Stimulated activated naive B cell treated with anti-CD40 and anti-IgM and Interleukin-4, amounts not matched to agents 10 μg/mL and 1 μg/mL and 100 μg/mL, for 72 hours (primary cell): ENCODE results near the gene YJU2.
"Not testable (repeated sequence)": the region's sequence is repeated elsewhere in the genome, so short reads cannot be mapped to it uniquely, and the experiment has no call there.

ENCODE experiments used
- ATAC-seq, 2 donors: fragments of 150-1000 bp; cut with Tn5 transposase; replicated peaks; 2 replicates each; pipeline ENCODE4 v1.10.0; 2021; ENCODE audit warnings: moderate library complexity in 1 of 2
- DNase-seq: peaks from one replicate; pipeline ENCODE4 v3.0.0; 2021
- H3K27ac Mint-ChIP-seq: one replicate; pipeline ENCODE4 v1.8.0; 2022; ENCODE audit warnings: mild to moderate bottlenecking, mixed read lengths
- H3K27me3 Mint-ChIP-seq, 2 donors: one replicate each; pipeline ENCODE4 v1.8.0; 2022; ENCODE audit warnings: mixed read lengths in 2 of 2
- H3K36me3 Mint-ChIP-seq, 2 donors: one replicate each; pipeline ENCODE4 v1.8.0; 2022; ENCODE audit warnings: mixed read lengths in 2 of 2, mild to moderate bottlenecking in 1 of 2
- H3K4me1 Mint-ChIP-seq, 2 donors: one replicate each; pipeline ENCODE4 v1.8.0; 2022; ENCODE audit warnings: mixed read lengths in 2 of 2, mild to moderate bottlenecking in 1 of 2
- H3K4me3 Mint-ChIP-seq, 2 donors: one replicate each; pipeline ENCODE4 v1.8.0; 2022; ENCODE audit warnings: mild to moderate bottlenecking in 2 of 2, mixed read lengths in 2 of 2, moderate library complexity in 1 of 2
- H3K9me3 Mint-ChIP-seq, 2 donors: one replicate each; pipeline ENCODE4 v1.8.0; 2022; ENCODE audit warnings: mixed read lengths in 2 of 2, mild to moderate bottlenecking in 1 of 2

YJU2 gene

DNA sequence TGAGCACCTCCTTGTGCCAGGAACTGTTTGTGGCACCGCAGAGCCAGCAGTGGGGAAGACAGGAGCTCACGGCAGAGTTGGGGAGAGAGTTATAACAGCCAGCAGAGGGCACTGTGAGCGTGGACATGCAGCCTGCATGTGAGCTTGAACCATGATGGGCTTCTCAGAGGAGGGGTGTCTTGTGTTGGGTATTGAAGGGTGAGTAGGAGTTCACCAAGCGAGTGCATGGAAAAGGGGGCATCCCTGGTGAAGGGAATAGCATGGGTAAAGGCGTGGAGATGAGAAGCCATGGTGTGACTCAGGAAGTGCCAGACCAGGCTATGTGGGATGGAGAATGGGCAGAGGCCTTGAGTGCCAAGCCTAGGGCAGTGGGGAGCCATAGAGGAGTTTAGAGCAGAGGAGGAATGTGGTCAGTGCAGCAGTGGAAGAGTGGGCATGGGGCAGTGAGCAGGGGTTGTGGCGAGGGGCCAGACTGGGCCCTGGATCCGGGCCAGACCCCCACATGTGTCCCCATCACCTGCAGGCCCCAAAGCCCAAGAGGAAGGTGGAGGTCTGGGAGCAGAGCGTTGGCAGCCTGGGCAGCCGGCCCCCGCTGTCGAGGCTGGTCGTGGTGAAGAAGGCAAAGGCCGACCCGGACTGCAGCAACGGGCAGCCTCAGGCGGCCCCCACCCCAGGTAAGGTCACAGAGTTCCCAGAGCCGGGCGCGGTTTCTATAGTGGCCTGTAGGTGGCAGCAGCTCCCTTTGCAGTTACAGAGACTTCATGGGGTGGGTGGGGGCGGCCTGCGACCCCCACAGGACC lies 20.4 kb downstream of the YJU2 start:
- Mint-ChIP-seq H3K27ac (peak overlapping the region; percentile 68), H3K27me3 (no peaks in the 10 kb centered on the region), H3K4me3 (no peak overlapping the region), H3K36me3 (peaks cover 54 to 64% of the 10 kb centered on the region in 2 donors), H3K9me3 (no peaks in the 10 kb centered on the region), H3K4me1 (peaks cover 14 to 36% of the 10 kb centered on the region in 2 donors)
- ATAC-seq (peak; percentile 52 to 67), DNase-seq (peak; percentile 35)

DNA sequence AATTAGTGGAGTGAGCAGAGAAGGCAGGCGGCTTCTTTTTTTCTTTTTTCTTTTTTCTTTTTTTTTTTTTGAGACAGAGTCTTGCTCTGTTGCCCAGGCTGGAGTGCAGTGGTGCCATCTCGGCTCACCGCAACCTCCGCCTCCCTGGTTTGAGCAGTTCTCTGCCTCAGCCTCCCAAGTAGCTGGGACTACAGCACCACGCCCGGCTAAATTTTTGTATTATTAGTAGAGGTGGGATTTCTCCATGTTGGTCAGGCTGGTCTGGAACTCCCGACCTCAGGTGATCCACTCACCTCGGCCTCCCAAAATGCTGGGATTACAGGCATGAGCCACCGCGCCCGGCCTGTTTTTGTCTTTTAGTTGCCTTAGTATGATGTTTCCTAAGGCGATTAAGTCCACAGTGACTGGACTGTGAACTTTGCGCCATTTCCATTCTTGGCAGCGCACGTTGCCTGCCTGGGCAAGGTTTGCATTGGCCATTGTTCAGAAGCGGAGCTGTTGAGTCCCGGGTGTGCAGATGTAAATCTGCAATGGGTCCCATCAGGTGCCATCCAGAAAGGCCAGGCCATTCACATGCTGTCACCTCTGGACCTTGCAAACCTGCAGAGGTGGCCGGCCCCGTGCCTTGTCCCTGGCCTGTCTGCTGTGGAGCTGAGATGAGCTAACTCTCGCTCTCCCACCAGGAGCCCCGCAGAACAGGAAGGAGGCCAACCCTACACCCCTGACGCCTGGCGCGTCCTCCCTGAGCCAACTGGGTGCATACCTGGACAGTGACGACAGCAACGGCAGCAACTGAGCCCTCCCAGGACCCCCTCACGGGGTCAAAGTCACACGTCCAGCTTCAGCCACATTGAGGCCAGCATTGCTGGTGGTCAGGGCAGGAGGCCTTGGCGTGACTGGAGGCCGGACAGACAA lies 21.3 kb downstream of the YJU2 start:
- ATAC-seq (no peak), DNase-seq (no peak)
- Mint-ChIP-seq H3K36me3 (peaks cover 57 to 71% of the 10 kb centered on the region in 2 donors), H3K4me1 (peaks cover 14 to 35% of the 10 kb centered on the region in 2 donors), H3K4me3 (no peak overlapping the region), H3K27me3 (no peaks in the 10 kb centered on the region), H3K27ac (peak overlapping the region; percentile 81), H3K9me3 (no peaks in the 10 kb centered on the region)

DNA sequence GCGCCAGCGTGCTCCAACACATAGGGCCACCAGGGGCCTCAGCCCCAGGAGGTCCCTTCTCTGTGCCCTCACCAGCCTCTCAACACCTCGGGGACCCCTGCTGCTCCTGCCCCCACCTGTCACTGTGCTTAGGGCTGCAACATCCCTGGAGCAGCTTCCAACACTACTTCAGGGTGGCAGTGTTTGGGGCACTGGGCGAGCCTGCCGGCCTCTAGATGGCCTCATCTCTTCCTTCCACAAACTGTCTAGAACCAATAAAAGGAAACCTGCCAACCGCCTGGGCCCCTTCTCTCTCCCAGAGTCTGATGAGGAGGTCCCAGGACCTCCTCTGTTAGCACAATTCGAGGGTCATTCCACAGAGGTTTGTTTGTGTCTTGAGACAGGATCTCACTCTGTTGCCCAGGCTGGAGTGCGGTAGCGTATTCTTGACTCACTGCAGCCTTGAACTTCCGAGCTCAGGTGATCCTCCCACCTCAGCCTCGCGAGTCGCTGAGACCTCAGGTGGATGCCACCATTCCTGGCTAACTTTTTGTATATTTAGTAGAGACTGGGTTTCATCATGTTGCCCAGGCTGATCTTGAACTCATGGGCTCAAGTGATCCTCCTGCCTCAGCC lies 22.0 kb downstream of the YJU2 start:
- H3K4me1 Mint-ChIP-seq = peaks cover 14 to 28% of the 10 kb centered on the region in 2 donors
- H3K27me3 Mint-ChIP-seq = no peaks in the 10 kb centered on the region
- DNase-seq = no peak
- H3K36me3 Mint-ChIP-seq = peaks cover 50 to 70% of the 10 kb centered on the region in 2 donors
- no peak for ATAC-seq
- no peaks in the 10 kb centered on the region for H3K9me3 Mint-ChIP-seq
- H3K27ac Mint-ChIP-seq = peak overlapping the region; percentile 81
- no peak overlapping the region for H3K4me3 Mint-ChIP-seq

DNA sequence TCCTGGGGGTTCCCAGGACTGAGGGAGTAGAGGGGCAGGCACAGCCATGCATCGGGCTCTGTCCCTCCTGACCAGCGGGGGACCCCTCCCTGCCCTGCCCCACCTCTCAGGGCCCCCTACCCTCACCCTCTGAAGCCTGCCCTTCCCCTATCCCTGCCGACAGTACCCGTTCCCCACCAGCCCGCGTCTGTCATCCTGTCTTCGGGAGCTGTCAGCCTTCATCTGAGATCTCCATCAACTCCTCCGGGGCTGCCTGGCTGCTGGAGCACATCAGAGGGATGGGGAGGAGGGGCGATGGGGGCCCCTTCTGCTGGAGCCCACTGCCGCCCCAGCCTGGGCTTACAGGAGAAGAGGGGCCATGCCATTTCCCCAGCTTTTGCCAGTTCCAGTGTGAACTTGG lies 26.0 kb downstream of the YJU2 start:
- H3K27ac Mint-ChIP-seq = peak overlapping the region; percentile 31
- H3K4me3 Mint-ChIP-seq = no peak overlapping the region
- peaks cover 2 to 5% of the 10 kb centered on the region in 2 donors for H3K4me1 Mint-ChIP-seq
- H3K9me3 Mint-ChIP-seq = no peaks in the 10 kb centered on the region
- peaks cover 25 to 35% of the 10 kb centered on the region in 2 donors for H3K36me3 Mint-ChIP-seq
- DNase-seq (no peak), ATAC-seq (no peak)
- H3K27me3 Mint-ChIP-seq = peaks cover 0 to 8% of the 10 kb centered on the region in 2 donors

DNA sequence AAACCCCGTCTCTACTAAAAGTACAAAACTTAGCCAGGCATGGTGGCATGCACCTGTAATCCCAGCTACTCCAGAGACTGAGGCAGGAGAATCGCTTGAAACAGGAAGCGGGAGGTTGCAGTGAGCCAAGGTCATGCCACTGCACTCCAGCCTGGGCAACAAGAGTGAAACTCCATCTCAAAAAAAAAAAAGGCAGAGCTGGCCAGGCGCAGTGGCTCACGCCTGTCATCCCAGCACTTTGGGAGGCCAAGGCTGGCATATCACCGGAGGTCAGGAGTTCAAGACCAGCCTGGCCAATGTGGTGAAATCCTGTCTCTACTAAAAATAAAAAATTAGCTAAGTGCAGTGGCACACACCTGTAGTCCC lies 27.4 kb downstream of the YJU2 start:
- not testable (repeated sequence) for DNase-seq, ATAC-seq, H3K4me1 Mint-ChIP-seq, H3K27ac Mint-ChIP-seq, H3K9me3 Mint-ChIP-seq, H3K4me3 Mint-ChIP-seq
- peaks cover 5 to 19% of the 10 kb centered on the region in 2 donors for H3K27me3 Mint-ChIP-seq
- peaks cover 18 to 26% of the 10 kb centered on the region in 2 donors for H3K36me3 Mint-ChIP-seq

DNA sequence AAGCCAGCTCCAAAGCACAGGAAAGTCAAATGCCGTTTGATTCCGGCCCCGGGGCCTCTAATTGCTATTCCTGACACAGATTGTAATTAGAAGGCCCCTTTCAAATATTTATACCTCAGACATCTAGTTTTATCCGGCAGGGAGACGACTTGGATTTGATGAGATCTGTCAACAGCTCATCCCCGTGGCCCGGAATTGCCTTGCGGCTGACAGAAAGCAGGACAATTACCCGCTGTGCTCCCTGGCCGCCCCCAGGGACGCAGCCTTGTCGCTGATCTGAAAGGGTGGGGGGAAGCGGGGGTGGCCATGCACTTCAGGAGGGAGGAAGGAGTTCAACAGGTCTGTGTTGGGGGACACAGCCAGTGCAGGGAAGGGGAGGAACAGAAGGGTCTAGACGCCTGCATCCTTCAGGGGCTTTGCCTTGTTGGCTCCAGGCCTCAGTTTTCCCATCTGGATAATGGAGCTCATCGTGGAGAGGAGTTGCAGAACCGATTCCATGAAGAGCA lies 30.4 kb downstream of the YJU2 start:
- Mint-ChIP-seq H3K27me3 (peaks cover 21 to 47% of the 10 kb centered on the region in 2 donors), H3K4me1 (peaks cover 3 to 7% of the 10 kb centered on the region in 2 donors), H3K36me3 (peaks cover 5 to 15% of the 10 kb centered on the region in 2 donors), H3K9me3 (no peaks in the 10 kb centered on the region), H3K27ac (no peak overlapping the region), H3K4me3 (no peak overlapping the region)
- DNase-seq = no peak
- ATAC-seq = no peak

DNA sequence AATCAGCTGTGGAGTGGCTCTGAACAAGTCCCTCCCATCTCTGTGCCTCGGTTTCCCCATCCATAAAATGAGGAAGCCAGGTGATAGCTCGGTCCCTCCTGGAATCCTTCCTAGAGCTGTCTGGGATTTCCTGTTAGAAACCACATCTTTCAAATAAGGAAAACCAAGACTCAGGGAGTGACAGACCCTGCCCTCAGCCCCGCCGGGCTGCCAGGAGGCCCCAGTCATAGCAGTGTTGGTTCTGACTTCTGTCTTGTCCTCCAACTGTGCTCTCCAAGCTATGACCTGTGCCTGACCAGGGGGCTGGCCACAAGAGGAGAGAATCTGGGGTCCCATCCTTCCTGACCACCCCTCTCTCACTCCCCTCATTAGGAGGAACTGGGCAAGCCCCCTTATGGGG lies 31.1 kb downstream of the YJU2 start:
- no peak for ATAC-seq
- DNase-seq = no peak
- Mint-ChIP-seq H3K4me1 (peaks cover 3 to 7% of the 10 kb centered on the region in 2 donors), H3K9me3 (no peaks in the 10 kb centered on the region), H3K4me3 (no peak overlapping the region), H3K36me3 (peaks cover under 1 to 8% of the 10 kb centered on the region in 2 donors), H3K27me3 (peaks cover 26 to 55% of the 10 kb centered on the region in 2 donors), H3K27ac (no peak overlapping the region)

DNA sequence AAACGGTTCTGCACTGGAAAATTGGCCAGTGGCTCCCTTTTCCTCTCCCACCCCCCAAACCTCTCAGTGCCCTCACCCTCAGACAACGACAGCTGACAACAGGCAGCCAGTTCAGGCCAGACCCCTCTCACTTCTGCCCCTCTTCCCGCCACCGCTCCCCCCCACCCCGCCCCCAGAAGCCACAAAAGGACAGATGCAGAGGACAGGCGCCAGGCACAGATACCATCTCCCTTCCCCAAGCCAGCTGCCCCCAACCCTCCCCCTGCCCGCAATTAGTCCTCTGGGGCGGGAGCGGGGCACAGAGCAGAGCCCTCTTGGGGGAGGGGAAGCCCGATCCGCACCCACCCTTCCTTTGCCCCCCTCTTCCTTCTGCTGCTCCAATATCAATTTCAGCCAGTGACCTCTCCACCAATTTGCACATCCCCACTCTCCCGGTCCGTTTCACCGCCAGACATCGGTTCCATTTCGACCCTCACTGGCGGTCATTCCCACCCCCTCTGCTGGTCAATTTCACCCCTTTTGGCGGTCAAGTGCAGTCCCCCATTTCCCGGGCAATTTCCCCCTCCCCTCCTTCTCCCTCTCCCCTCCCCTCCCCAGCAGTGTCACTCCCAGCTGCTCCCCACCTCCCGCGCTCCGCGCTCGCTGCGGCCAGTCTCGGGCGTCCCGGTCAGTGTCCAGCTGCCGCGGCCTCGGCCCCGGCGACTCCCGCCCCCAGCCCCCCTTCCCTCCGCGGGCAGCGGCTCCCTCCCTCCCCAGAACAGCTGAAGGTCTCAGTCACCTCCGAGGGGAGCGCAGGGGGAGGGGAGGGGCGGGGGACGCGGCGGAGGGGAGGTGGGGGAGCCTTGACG lies 31.8 kb downstream of the YJU2 start, which contains the start of gene SHD:
Gene SHD (plus strand): TSS at position 848 of the 848 bp plus-strand sequence. CDS start 798 bp downstream, outside the sequence.
- H3K4me3 Mint-ChIP-seq = peak within 1 kb of the TSS; percentile 75 to 77
- ATAC-seq (no peak), DNase-seq (no peak)
- peaks cover 0 to 2% of the 10 kb centered on the region in 2 donors for H3K36me3 Mint-ChIP-seq
- H3K27me3 Mint-ChIP-seq = peaks cover 26 to 60% of the 10 kb centered on the region in 2 donors
- H3K9me3 Mint-ChIP-seq = no peaks in the 10 kb centered on the region
- peak within 1 kb of the TSS; percentile 59 for H3K27ac Mint-ChIP-seq
- H3K4me1 Mint-ChIP-seq = peaks cover 3 to 7% of the 10 kb centered on the region in 2 donors

DNA sequence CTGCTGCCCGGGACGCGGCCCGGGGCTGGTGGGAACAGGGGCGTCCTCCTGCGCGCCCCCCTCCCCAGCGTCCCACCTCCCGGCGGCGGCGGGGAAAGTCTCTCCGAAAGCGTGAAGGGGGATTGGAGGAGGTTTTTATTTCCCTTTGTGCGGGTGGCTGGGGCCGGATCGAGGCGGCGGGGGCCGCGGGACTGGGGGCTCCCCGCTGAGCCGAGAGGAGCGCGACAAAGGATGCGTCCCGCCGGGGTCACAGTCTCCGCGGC lies 32.3 kb downstream of the YJU2 start:
- ATAC-seq = no peak

DNA sequence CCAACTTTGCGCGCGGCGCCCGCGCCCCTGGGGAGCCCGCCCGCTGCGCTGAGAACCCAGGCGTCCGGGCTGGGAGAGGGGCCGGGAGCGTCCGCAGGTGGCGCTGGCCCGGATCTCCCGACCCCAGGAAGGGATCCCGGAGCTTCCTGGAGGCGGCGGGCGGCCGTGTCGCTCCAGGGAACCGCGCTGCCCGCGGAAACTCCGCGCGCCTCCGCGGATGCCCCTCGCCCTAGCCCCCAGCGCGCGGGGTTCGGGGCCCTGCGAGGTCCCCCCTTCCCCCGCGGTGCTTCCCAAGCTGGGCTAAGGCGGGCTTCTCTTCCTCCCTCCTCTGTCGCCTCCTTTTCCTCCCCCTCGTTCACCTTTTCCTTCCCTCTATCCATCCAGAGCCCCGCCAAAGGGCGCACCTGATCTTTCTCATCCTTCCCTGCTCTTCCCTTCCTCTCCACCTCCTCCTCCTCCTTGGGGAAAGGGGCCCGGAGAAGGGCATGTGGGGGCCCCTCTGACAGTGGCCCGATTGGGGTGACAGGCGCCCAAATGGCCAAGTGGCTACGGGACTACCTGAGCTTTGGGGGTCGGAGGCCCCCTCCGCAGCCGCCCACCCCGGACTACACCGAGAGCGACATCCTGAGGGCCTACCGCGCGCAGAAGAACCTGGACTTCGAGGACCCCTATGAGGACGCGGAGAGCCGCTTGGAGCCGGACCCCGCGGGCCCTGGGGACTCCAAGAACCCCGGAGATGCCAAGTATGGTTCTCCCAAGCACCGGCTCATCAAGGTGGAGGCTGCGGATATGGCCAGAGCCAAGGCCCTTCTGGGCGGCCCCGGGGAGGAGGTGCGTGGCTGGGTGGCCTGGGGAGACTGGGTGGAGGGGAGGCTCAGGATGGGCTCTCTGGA lies 32.9 kb downstream of the YJU2 start:
- no peak for DNase-seq
- H3K4me3 Mint-ChIP-seq = peak overlapping the region; percentile 75 to 77
- H3K9me3 Mint-ChIP-seq = no peaks in the 10 kb centered on the region
- H3K27ac Mint-ChIP-seq = peak overlapping the region; percentile 59
- ATAC-seq = no peak
- H3K4me1 Mint-ChIP-seq = peaks cover 7 to 13% of the 10 kb centered on the region in 2 donors
- H3K27me3 Mint-ChIP-seq = peaks cover 31 to 66% of the 10 kb centered on the region in 2 donors
- H3K36me3 Mint-ChIP-seq = no peaks in the 10 kb centered on the region

More for the DNA sequence above, 32.3 kb downstream of the YJU2 start:
- Mint-ChIP-seq H3K9me3 (no peaks in the 10 kb centered on the region), H3K27me3 (peaks cover 26 to 61% of the 10 kb centered on the region in 2 donors), H3K36me3 (no peaks in the 10 kb centered on the region), H3K27ac (no peak overlapping the region), H3K4me1 (peaks cover 3 to 7% of the 10 kb centered on the region in 2 donors), H3K4me3 (peak overlapping the region in 1 of 2 donors; percentile 14)
- DNase-seq = no peak

DNA sequence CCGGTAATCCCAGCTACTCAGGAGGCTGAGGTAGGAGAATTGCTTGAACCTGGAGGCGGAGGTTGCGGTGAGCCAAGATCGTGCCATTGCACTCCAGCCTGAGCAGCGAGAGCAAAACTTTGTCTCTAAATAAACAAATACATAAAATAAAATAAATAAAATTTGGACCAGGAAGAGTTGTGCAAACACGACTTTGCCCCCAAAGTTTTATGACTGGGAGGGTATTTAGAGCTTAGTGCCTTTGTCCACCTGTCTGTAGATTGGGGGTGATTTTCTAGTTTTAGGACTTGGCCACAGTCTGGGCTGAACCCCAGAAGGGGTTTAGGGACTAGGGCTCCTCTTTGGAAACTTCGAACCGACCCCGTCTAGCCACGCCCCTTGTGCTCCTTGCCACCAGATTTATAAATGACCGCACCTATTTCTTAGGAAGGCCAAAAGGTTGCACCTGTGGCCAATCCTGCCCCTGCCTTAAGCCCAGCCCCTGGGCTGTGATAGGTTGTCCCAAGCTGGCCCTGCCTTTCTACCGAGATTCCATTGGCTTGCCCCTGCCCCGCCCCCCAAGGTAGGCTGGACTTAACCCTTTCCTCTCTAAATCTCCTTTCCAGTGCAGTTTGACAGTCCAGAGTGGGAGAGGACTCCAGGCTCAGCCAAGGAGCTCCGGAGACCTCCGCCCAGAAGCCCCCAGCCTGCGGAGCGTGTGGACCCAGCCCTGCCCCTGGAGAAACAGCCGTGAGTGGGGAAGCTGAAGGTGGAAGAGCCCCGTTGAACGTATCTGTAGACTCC lies 37.5 kb downstream of the YJU2 start:
- DNase-seq = no peak
- H3K27me3 Mint-ChIP-seq = peaks cover 43 to 67% of the 10 kb centered on the region in 2 donors

DNA sequence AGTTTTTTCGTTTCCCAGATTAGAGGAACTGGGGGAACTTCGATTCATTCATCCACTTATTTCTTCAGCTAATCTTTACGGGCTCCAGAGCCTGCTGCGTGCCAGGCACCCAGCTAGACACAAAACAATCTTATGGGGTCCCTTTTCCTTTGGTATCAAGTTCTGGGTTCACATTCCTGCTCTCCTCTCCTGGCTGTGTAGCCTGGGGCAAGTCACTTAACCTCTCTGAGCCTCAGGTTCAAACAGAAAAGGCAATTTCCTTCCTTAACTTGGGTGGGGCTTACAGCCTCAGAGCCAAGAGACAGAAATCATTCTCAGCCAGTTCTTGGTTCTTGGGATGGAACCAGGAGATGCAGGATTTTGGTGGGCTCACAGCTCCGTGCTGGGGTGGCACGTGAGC lies 38.1 kb downstream of the YJU2 start:
- Mint-ChIP-seq H3K27ac (no peak overlapping the region), H3K9me3 (no peaks in the 10 kb centered on the region), H3K36me3 (no peaks in the 10 kb centered on the region), H3K4me3 (no peak overlapping the region), H3K4me1 (peaks cover 3 to 12% of the 10 kb centered on the region in 2 donors), H3K27me3 (peaks cover 38 to 62% of the 10 kb centered on the region in 2 donors)
- no peak for ATAC-seq
- no peak for DNase-seq

More for the DNA sequence above, 37.5 kb downstream of the YJU2 start:
- no peaks in the 10 kb centered on the region for H3K9me3 Mint-ChIP-seq
- H3K36me3 Mint-ChIP-seq = no peaks in the 10 kb centered on the region
- peak; percentile 61 to 66 for ATAC-seq
- H3K4me1 Mint-ChIP-seq = peaks cover 7 to 17% of the 10 kb centered on the region in 2 donors
- H3K4me3 Mint-ChIP-seq = no peak overlapping the region
- no peak overlapping the region for H3K27ac Mint-ChIP-seq
